GM21390 (cell line): ENCODE data around the gene NR1H2.
"Not testable (repeated sequence)": the region's sequence is repeated elsewhere in the genome, so short reads cannot be mapped to it uniquely, and the experiment has no call there.

Experiments
- ATAC-seq: cut with Tn5 transposase; IDR thresholded peaks from one replicate; pipeline ENCODE4 v1.9.1; 2021; ENCODE audit not compliant: unreplicated experiment

The NR1H2 gene

GRCh38 chr19:50376166-50377050 is at the start of gene NR1H2:
Gene NR1H2, plus strand, starts transcription at chr19:50376457. Its CDS starts 1,149 bp downstream, at chr19:50377606.
- peak; percentile 82 for ATAC-seq

GRCh38 chr19:50327013-50327412 is 49.2 kb upstream of the NR1H2 start:
- ATAC-seq = no peak

- no peak for ATAC-seq
These were observed 48.6 kb upstream of the NR1H2 start for GRCh38 chr19:50327461-50328223.

- no peak for ATAC-seq
These were observed 47.9 kb upstream of the NR1H2 start for GRCh38 chr19:50328224-50328872.

- ATAC-seq = peak; percentile 8
These were observed 47.4 kb upstream of the NR1H2 start for GRCh38 chr19:50328873-50329145.

GRCh38 chr19:50329146-50329925 is 46.9 kb upstream of the NR1H2 start, which contains the start of gene KCNC3:
Gene KCNC3, minus strand, starts transcription at chr19:50329377. Its CDS starts 295 bp downstream, at chr19:50329082.
- ATAC-seq = peak; percentile 45

GRCh38 chr19:50329926-50330294 is 46.3 kb upstream of the NR1H2 start:
- not testable (repeated sequence) for ATAC-seq

- ATAC-seq = peak; percentile 25
These were observed 45.7 kb upstream of the NR1H2 start for GRCh38 chr19:50330365-50331078.

- ATAC-seq = no peak
These were observed 44.9 kb upstream of the NR1H2 start for GRCh38 chr19:50331221-50331993.

- ATAC-seq = no peak
These were observed 44.3 kb upstream of the NR1H2 start for GRCh38 chr19:50331994-50332243.

- no peak for ATAC-seq
These were observed 43.8 kb upstream of the NR1H2 start for GRCh38 chr19:50332244-50333038.

GRCh38 chr19:50333235-50333736 is 43.0 kb upstream of the NR1H2 start:
- ATAC-seq = peak; percentile 44

GRCh38 chr19:50333737-50334617 is 42.3 kb upstream of the NR1H2 start:
- no peak for ATAC-seq

GRCh38 chr19:50334741-50335421 is 41.4 kb upstream of the NR1H2 start:
- no peak for ATAC-seq

GRCh38 chr19:50337031-50337430 is 39.2 kb upstream of the NR1H2 start:
- not testable (repeated sequence) for ATAC-seq

- ATAC-seq = no peak
These were observed 35.9 kb upstream of the NR1H2 start for GRCh38 chr19:50340331-50340730.

GRCh38 chr19:50341091-50341564 is 35.1 kb upstream of the NR1H2 start:
- peak; percentile 43 for ATAC-seq
